Measurements from ENCODE around the gene PPARD.

GRCh38 chr6:35386989-35387388 lies 44.6 kb downstream of the PPARD start:
- TF ChIP-seq, protein P1, sequence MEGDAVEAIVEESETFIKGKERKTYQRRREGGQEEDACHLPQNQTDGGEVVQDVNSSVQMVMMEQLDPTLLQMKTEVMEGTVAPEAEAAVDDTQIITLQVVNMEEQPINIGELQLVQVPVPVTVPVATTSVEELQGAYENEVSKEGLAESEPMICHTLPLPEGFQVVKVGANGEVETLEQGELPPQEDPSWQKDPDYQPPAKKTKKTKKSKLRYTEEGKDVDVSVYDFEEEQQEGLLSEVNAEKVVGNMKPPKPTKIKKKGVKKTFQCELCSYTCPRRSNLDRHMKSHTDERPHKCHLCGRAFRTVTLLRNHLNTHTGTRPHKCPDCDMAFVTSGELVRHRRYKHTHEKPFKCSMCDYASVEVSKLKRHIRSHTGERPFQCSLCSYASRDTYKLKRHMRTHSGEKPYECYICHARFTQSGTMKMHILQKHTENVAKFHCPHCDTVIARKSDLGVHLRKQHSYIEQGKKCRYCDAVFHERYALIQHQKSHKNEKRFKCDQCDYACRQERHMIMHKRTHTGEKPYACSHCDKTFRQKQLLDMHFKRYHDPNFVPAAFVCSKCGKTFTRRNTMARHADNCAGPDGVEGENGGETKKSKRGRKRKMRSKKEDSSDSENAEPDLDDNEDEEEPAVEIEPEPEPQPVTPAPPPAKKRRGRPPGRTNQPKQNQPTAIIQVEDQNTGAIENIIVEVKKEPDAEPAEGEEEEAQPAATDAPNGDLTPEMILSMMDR (IDR thresholded peaks at IDR 0.05), result no peak
- TF ChIP-seq POLR2A (IDR thresholded peaks at IDR 0.05), result no peak
